Heart left ventricle (tissue), 16 donors: ENCODE data around the gene SYNE4. TPM values are rescaled to one million over a fixed set of nuclear protein-coding genes. Genes with fewer than 3 reads are reported as not detected.

ENCODE experiments used
- ATAC-seq, 4 donors: fragments of 200-7000 bp; cut with Tn5 transposase; one replicate each; pipeline ENCODE4 v1.9.1; 2020 to 2022; ENCODE audit warnings: moderate library complexity in 4 of 4, mild to moderate bottlenecking in 3 of 4, moderate number of reproducible peaks in 1 of 4
- DNase-seq, 5 donors: peaks; one replicate each; pipeline ENCODE4 v3.0.0-alpha.2; 2020
- H3K27ac ChIP-seq, 12 donors: fragments of 200-600 bp; sonication (generic) in 4 of 12; one replicate each; pipeline versions ENCODE4 v1.5.0 to v1.8.0; 2016 to 2022; ENCODE audit warnings: mild to moderate bottlenecking in 2 of 12
- H3K27me3 ChIP-seq, 9 donors: fragments of 200-600 bp; sonication (generic) in 2 of 9; one replicate each; pipeline versions ENCODE4 v1.5.1 to v1.8.0; 2016 to 2022; ENCODE audit warnings: mild to moderate bottlenecking in 3 of 9
- H3K36me3 ChIP-seq, 9 donors: fragments of 200-600 bp; sonication (generic) in 2 of 9; one replicate each; pipeline versions ENCODE4 v1.5.0 to v1.8.0; 2018 to 2022; ENCODE audit warnings: mild to moderate bottlenecking in 2 of 9
- H3K4me1 ChIP-seq, 12 donors: fragments of 200-600 bp; sonication (generic) in 4 of 12; one replicate each; pipeline versions ENCODE4 v1.5.0 to v1.8.0; 2016 to 2022; ENCODE audit warnings: mild to moderate bottlenecking in 3 of 12
- H3K4me3 ChIP-seq, 12 donors: fragments of 200-600 bp; sonication (generic) in 4 of 12; one replicate each; pipeline versions ENCODE4 v1.5.0 to v1.8.0; 2017 to 2022; ENCODE audit warnings: mild to moderate bottlenecking in 9 of 12, moderate library complexity in 4 of 12
- H3K9me3 ChIP-seq, 12 donors: fragments of 200-600 bp; sonication (generic) in 4 of 12; one replicate each; pipeline versions ENCODE4 v1.5.0 to v1.8.0; 2016 to 2022; ENCODE audit warnings: mild to moderate bottlenecking in 1 of 12
- CTCF ChIP-seq, 12 donors: fragments of 200-600 bp; sonication (generic) in 4 of 12; IDR thresholded peaks; one replicate each; pipeline versions ENCODE4 v1.5.0 to v1.8.0; 2018 to 2022; ENCODE audit warnings: antibody characterized with exemption in 12 of 12, mild to moderate bottlenecking in 5 of 12
- POLR2A ChIP-seq, 2 donors: fragments of 450-650 bp; IDR thresholded peaks; one replicate each; pipeline ENCODE4 v1.6.1; 2017; ENCODE audit warnings: antibody characterized with exemption in 2 of 2, mild to moderate bottlenecking in 2 of 2, moderate library complexity in 2 of 2
- WGBS, 4 donors: extraction: QIAGEN DNeasy Blood & Tissue Kit in 2 of 4; methylation state at CpG; one replicate each; pipeline versions ENCODE4 v1.1.5 to v1.1.7; 2013 to 2018; 5-methylcytosine and 5-hydroxymethylcytosine counted together
- intact Hi-C, 10 donors: fragments of 100-400 bp; cut with DNase I; formaldehyde crosslinking; loops; one replicate each; pipeline versions ENCODE4 v1.11.1 to v1.14.2; 2022
- polyA plus RNA-seq, 2 donors: library from polyadenylated mRNA; stranded (reverse); fragments of 200-250 nt; gene quantifications; one replicate each; pipeline ENCODE4 v1.2.3, GENCODE V29; 2013
- total RNA-seq, 9 donors: library from RNA; depleted of rRNA in 2 of 9; stranded (reverse); fragments of >200 nt in 2 of 9; fragmentation: NEBNext Ultra II Directional in 3 of 9; extraction: Animal tissue kit (Norgen Biotek cat#: 25700) in 3 of 9; gene quantifications; one replicate each; pipeline versions ENCODE4 v1.1.0 to v1.2.4, GENCODE V29; 2016 to 2023
- donor health status: ischemic (EF 13 %, LVEDD 7.1; RV severe dilation, severe dysfunction).
- donor health status: healthy with polysubstance abuse.
- donor health status: DM: no; HTN: yes; CAD: no.
- donor health status: DM: no; HTN: no; CAD: no.
- donor health status: ischemic (EF 25% LVEDD 6.9; RV normal size, moderate dysfunction).
- donor health status: ischemic (EF 25% LVEDD 5.7; RV mildly dilated, moderate dysfunction).
- donor health status: healthy.
- donor health status: DM: yes; HTN: yes; CAD: no.
- donor health status: ischemic (EF 35%, LVEDD 5.7; RV mildly dilated, moderate dysfunction).
- donor health status: nonischemic (EF 11% LVEDD 7.7; RV severe dilation, severe dysfunction).
- donor health status: DM: yes; HTN: yes; CAD: no.
- donor health status: PGD.
- donor health status: ischemic (EF 29% LVEDD 5.4; RV normal size, mild dysfunction).
- donor health status: nonischemic (EF 23%, LVEDD 6.1; RV moderate dilation, normal function).

The SYNE4 gene
- total and polyA plus RNA-seq, 11 donors: 0.12 to 0.50 (median 0.17) TPM; not detected in 4

DNA sequence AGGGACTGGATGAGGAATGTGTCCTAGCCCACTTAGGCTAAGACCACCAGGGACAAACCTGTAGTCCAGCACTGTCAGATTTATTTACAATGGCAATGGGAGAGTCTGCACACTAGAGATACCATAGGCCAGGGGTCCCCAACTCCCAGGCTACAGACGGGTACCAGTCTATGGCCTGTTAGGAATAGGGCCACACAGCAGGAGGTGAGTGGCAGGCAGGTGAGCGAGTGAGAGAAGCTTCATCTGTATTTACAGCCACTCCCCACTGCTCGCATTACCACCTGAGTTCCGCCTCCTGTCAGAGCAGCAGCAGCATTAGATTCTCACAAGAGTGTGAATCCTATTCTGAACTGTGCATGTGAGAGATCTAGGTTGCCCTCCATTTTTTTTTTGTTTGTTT, 43.0 kb upstream of the SYNE4 start:
- H3K4me3 ChIP-seq: no peak overlapping the region
- intact Hi-C loops: loop anchor here in 5 of 10 donors (5.0 to 10.0 kb wide), 5 partner anchors 34 to 307 kb away; partner anchors contain the start of genes ALKBH6 (in 2 of the 5), SDHAF1 (in 2 of the 5), IGFLR1 (in 1 of the 5) and LIN37 (in 1 of the 5)
- no peak for DNase-seq
- H3K4me1 ChIP-seq: peaks cover 0 to 19% (median 13%) of the 10 kb centered on the region in 12 donors
- peak overlapping the region in 1 of 12 donors; percentile 92 for H3K27ac ChIP-seq
- H3K27me3 ChIP-seq: no peaks in the 10 kb centered on the region
- H3K9me3 ChIP-seq: no peaks in the 10 kb centered on the region
- H3K36me3 ChIP-seq: no peaks in the 10 kb centered on the region
- ATAC-seq: no peak
- 94 to 97% (median 96%) methylated on average over 4 of the region's 4 CpGs for WGBS, 4 donors
- TF ChIP-seq POLR2A (IDR thresholded peaks at IDR 0.05): no peak
- TF ChIP-seq CTCF (IDR thresholded peaks at IDR 0.05): no peak

- ATAC-seq: no peak
These were observed 42.6 kb upstream of the SYNE4 start for GRCh38 chr19:36051236-36051635.

GRCh38 chr19:36049080-36049698, 40.6 kb upstream of the SYNE4 start:
- H3K9me3 ChIP-seq: no peaks in the 10 kb centered on the region
- intact Hi-C loops: no loop called here
- H3K4me1 ChIP-seq: peaks cover 0 to 9% (median 6%) of the 10 kb centered on the region in 12 donors
- no peak for DNase-seq
- peak overlapping the region in 1 of 12 donors; percentile 64 for H3K27ac ChIP-seq
- TF ChIP-seq CTCF (IDR thresholded peaks at IDR 0.05) (no peak), POLR2A (IDR thresholded peaks at IDR 0.05) (no peak)
- WGBS, 4 donors: 80 to 90% (median 87%) methylated on average over 4 of the region's 4 CpGs
- H3K36me3 ChIP-seq: no peaks in the 10 kb centered on the region
- no peak for ATAC-seq
- no peak overlapping the region for H3K4me3 ChIP-seq
- H3K27me3 ChIP-seq: no peaks in the 10 kb centered on the region

More at GRCh38 chr19:36051236-36051635, 42.6 kb upstream of the SYNE4 start:
- TF ChIP-seq POLR2A (IDR thresholded peaks at IDR 0.05) (no peak), CTCF (IDR thresholded peaks at IDR 0.05) (peak in 5 of 12 donors; percentile 13 to 39 (median 20))
- no peak for DNase-seq
- intact Hi-C loops: loop anchor here in 5 of 10 donors (5.0 to 10.0 kb wide), 5 partner anchors 34 to 306 kb away; partner anchors contain the start of genes ALKBH6 (in 2 of the 5), SDHAF1 (in 2 of the 5), IGFLR1 (in 1 of the 5) and LIN37 (in 1 of the 5)
- Histone ChIP-seq H3K36me3 (no peaks in the 10 kb centered on the region), H3K9me3 (no peaks in the 10 kb centered on the region), H3K27me3 (no peaks in the 10 kb centered on the region), H3K4me3 (no peak overlapping the region), H3K27ac (peak overlapping the region in 1 of 12 donors; percentile 92), H3K4me1 (peaks cover 0 to 19% (median 13%) of the 10 kb centered on the region in 12 donors)
- WGBS, 4 donors: 58 to 65% (median 63%) methylated on average over 3 of the region's 3 CpGs

DNA sequence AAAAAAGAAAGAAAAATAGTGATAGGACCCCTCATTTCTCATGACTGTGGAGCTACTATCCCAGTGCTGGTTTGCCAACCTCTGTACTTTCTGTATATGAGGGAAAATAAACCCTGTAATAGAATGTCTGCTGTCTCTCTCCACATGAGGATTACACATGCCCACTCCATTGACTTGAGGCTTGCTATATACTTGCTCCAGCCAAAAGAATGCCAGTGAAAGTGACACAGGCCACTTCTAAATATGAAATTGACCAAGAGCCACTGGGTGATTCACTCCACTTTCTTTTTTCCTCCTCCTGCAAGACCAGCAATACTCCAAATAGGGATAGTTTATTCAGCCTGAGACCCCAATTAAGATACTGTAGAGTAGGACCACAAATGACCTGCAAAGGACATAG, 39.2 kb upstream of the SYNE4 start:
- peak overlapping the region in 1 of 12 donors; percentile 64 for H3K27ac ChIP-seq
- TF ChIP-seq CTCF (IDR thresholded peaks at IDR 0.05) (no peak), POLR2A (IDR thresholded peaks at IDR 0.05) (no peak)

More for the DNA sequence above, 39.2 kb upstream of the SYNE4 start:
- Histone ChIP-seq H3K4me3 (no peak overlapping the region), H3K36me3 (no peaks in the 10 kb centered on the region), H3K27me3 (no peaks in the 10 kb centered on the region), H3K9me3 (no peaks in the 10 kb centered on the region), H3K4me1 (peaks cover 0 to 3% (median under 1%) of the 10 kb centered on the region in 12 donors)
- intact Hi-C loops: no loop called here
- DNase-seq (no peak), ATAC-seq (no peak)
